ENCODE measurements around the gene PBX1. TPM values are rescaled to one million over a fixed set of nuclear protein-coding genes. Genes with fewer than 3 reads are reported as not detected.
A peak's percentile ranks its signal among the peaks of the same experiment; 100 is the strongest.

PBX1 gene
- polyA plus RNA-seq, 3 donors, result 0.07 TPM; not detected in 2

- H3K27ac ChIP-seq (ENCODE audit: low read depth in 1 of 2, low read length in 2 of 2), result no peak overlapping the region
- no peak overlapping the region for H2AFZ ChIP-seq (ENCODE audit: insufficient read depth, low read depth, low read length, poor library complexity, severe bottlenecking)
- Mint-ChIP-seq H3K27ac (peak overlapping the region in 1 of 7 donors; percentile 9), H3K4me3 (no peak overlapping the region), H3K36me3 (no peaks in the 10 kb centered on the region), H3K4me1 (no peaks in the 10 kb centered on the region), H3K9me3 (peaks cover 0 to 6% (median 3%) of the 10 kb centered on the region in 7 donors), H3K27me3 (ENCODE audit: low read depth in 3 of 3) (peaks cover 0 to 2% (median 0%) of the 10 kb centered on the region in 3 donors)
- H4K20me1 ChIP-seq (ENCODE audit: insufficient read depth, low read length), result no peaks in the 10 kb centered on the region
- H3K9me3 ChIP-seq (replicated peaks in 1 of 2; ENCODE audit: control insufficient read depth in 1 of 2, insufficient read depth in 1 of 2, low read length in 2 of 2), result no peaks in the 10 kb centered on the region
- intact Hi-C loops (cut with micrococcal nuclease), result no loop called here
- no peak overlapping the region for H3K9ac ChIP-seq (ENCODE audit: insufficient read depth, low read length, poor library complexity, severe bottlenecking)
- no peaks in the 10 kb centered on the region for H3K79me2 ChIP-seq (ENCODE audit: insufficient read depth, low read length)
- H3K4me2 ChIP-seq (replicated peaks; ENCODE audit: extremely low read depth, low read length, poor library complexity, severe bottlenecking), result no peak overlapping the region
- TF ChIP-seq CTCF (IDR thresholded peaks at IDR 0.05), result no peak
- no peaks in the 10 kb centered on the region for H3K4me1 ChIP-seq (ENCODE audit: control insufficient read depth in 1 of 2, insufficient read depth in 2 of 2, low read length in 2 of 2)
- no peak overlapping the region for H3K4me3 ChIP-seq (replicated peaks in 1 of 3; ENCODE audit: low read depth in 2 of 3, low read length in 3 of 3)
- WGBS (ENCODE audit: insufficient coverage), result no CpG with 5 or more reads among the region's 2 CpGs
- no peaks in the 10 kb centered on the region for H3K27me3 ChIP-seq (ENCODE audit: control insufficient read depth in 2 of 2, insufficient read depth in 2 of 2, low read length in 2 of 2)
- no peaks in the 10 kb centered on the region for H3K36me3 ChIP-seq (replicated peaks in 1 of 2; ENCODE audit: control insufficient read depth in 1 of 2, insufficient read depth in 2 of 2, low read length in 2 of 2)
- DNase-seq, result no peak
Observed at GRCh38 chr1:164853146-164853545, 294.2 kb downstream of the PBX1 start.

DNA sequence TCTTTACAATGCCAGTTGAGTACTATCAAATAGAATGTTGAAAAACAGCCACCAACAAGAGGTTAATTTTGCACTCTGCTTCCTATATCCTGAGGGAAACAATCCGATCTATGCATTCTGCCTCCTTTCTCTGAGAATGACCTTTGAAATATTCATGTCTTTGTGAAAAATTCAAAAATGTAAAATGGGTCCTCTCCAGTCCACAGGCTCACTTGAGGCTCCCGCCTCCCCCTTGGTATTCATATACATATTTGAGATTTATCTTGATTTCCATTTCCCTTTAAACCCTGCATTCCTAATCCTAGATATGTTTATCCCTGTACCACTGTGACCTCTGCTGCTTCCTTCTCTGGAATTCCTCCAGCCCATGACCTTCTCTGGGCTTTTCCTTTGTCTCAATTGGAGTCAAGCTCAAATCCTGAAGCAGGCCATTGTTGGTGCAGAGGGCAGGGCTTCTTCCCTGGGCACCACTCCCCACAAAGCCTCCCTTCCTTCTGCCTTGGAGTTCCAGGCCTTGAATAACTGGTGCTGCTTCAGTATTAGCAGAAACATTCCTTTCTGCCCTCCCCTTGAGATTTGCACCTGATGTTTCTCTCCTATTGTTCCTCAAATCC lies 296.8 kb downstream of the PBX1 start:
- Mint-ChIP-seq H3K36me3 (no peaks in the 10 kb centered on the region), H3K9me3 (peaks cover 0 to 6% (median 3%) of the 10 kb centered on the region in 7 donors), H3K27ac (no peak overlapping the region), H3K4me3 (no peak overlapping the region), H3K27me3 (ENCODE audit: low read depth in 3 of 3) (peaks cover 0 to 2% (median under 1%) of the 10 kb centered on the region in 3 donors), H3K4me1 (no peaks in the 10 kb centered on the region)
- TF ChIP-seq CTCF (IDR thresholded peaks at IDR 0.05), result no peak
- intact Hi-C loops (cut with micrococcal nuclease), result no loop called here
- H2AFZ ChIP-seq (ENCODE audit: insufficient read depth, low read depth, low read length, poor library complexity, severe bottlenecking), result no peak overlapping the region
- no peak overlapping the region for H3K27ac ChIP-seq (ENCODE audit: low read depth in 1 of 2, low read length in 2 of 2)
- H3K9me3 ChIP-seq (replicated peaks in 1 of 2; ENCODE audit: control insufficient read depth in 1 of 2, insufficient read depth in 1 of 2, low read length in 2 of 2), result no peaks in the 10 kb centered on the region
- H3K4me2 ChIP-seq (replicated peaks; ENCODE audit: extremely low read depth, low read length, poor library complexity, severe bottlenecking), result no peak overlapping the region
- DNase-seq, result no peak
- no peaks in the 10 kb centered on the region for H3K27me3 ChIP-seq (ENCODE audit: control insufficient read depth in 2 of 2, insufficient read depth in 2 of 2, low read length in 2 of 2)
- H4K20me1 ChIP-seq (ENCODE audit: insufficient read depth, low read length), result no peaks in the 10 kb centered on the region
- no peaks in the 10 kb centered on the region for H3K79me2 ChIP-seq (ENCODE audit: insufficient read depth, low read length)
- H3K36me3 ChIP-seq (replicated peaks in 1 of 2; ENCODE audit: control insufficient read depth in 1 of 2, insufficient read depth in 2 of 2, low read length in 2 of 2), result no peaks in the 10 kb centered on the region
- no peaks in the 10 kb centered on the region for H3K4me1 ChIP-seq (ENCODE audit: control insufficient read depth in 1 of 2, insufficient read depth in 2 of 2, low read length in 2 of 2)
- no peak overlapping the region for H3K9ac ChIP-seq (ENCODE audit: insufficient read depth, low read length, poor library complexity, severe bottlenecking)
- no CpG with 5 or more reads among the region's 2 CpGs for WGBS (ENCODE audit: insufficient coverage)
- H3K4me3 ChIP-seq (replicated peaks in 1 of 3; ENCODE audit: low read depth in 2 of 3, low read length in 3 of 3), result no peak overlapping the region

All from CD14-positive monocyte (primary cell).